ENCODE data around the gene SETX. TPM values are rescaled to one million over a fixed set of nuclear protein-coding genes. Genes with fewer than 3 reads are reported as not detected.
A peak's percentile ranks its signal among the peaks of the same experiment; 100 is the strongest.

Gene SETX
- total and polyA plus RNA-seq, 2 of the 13 experiments (the other 11 are each of a cell fraction or from before 2014, with no cell fraction given): 13.2 to 39.0 TPM

DNA sequence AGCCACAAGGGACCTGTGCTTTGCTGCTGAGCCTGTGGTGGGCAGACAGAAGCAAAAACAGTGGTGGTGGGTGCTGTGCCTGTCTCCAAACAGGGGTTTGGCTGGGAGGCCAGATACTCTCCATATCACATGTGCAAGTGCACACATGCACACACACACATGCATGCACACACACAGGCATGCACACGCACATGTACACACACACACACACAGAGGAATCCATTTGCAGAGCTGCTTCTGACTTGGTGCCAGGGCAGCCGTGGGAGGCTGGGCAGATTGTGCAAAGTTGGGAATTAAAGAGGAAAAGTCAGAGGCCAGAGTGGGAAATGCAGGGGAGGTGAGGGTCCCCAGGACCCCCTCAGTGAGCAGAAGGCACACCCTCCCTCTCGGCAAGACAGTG lies 121.6 kb downstream of the SETX start:
- H3K9me3 ChIP-seq (ENCODE audit: low read length): no peaks in the 10 kb centered on the region
- WGBS (ENCODE audit: low lambda C conversion rate): 0% methylated on average over 2 of the region's 3 CpGs
- in situ Hi-C loops (cut with HindIII; ENCODE audit: extremely low pct_ligation_motif_present, low pct_unique_long_range_greater_than_20kb) (loop anchor here (25.0 kb wide), 1 partner anchor 646 kb away; no protein-coding TSS in a partner anchor), intact Hi-C loops (cut with micrococcal nuclease; ENCODE audit: unreplicated experiment) (no loop called here)
- ATAC-seq (no peak), FAIRE-seq (no peak), DNase-seq (ENCODE audit: low spot score) (no peak)
- BruUV-seq (replicated peaks): no TSS peak
- H3K9ac ChIP-seq (ENCODE audit: insufficient read depth, low read depth, low read length): no peak overlapping the region
- no peaks in the 10 kb centered on the region for H3K79me2 ChIP-seq (ENCODE audit: insufficient read depth, low read length)
- TF ChIP-seq ZFP41 (CRISPR knock-in tag; IDR thresholded peaks at IDR 0.05; ENCODE audit: borderline replicate concordance): no peak
- TF ChIP-seq KAT7 (CRISPR knock-in tag; IDR thresholded peaks at IDR 0.05; ENCODE audit: borderline replicate concordance): no peak
- no peak for TF ChIP-seq NRL (CRISPR knock-in tag; IDR thresholded peaks at IDR 0.05; ENCODE audit: borderline replicate concordance)
- TF ChIP-seq, protein P1, sequence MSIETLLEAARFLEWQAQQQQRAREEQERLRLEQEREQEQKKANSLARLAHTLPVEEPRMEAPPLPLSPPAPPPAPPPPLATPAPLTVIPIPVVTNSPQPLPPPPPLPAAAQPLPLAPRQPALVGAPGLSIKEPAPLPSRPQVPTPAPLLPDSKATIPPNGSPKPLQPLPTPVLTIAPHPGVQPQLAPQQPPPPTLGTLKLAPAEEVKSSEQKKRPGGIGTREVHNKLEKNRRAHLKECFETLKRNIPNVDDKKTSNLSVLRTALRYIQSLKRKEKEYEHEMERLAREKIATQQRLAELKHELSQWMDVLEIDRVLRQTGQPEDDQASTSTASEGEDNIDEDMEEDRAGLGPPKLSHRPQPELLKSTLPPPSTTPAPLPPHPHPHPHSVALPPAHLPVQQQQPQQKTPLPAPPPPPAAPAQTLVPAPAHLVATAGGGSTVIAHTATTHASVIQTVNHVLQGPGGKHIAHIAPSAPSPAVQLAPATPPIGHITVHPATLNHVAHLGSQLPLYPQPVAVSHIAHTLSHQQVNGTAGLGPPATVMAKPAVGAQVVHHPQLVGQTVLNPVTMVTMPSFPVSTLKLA (IDR thresholded peaks at IDR 0.05): peak; percentile 74
- H3K27ac ChIP-seq (ENCODE audit: extremely low read length, insufficient read depth, low read length): no peak overlapping the region
- H2AFZ ChIP-seq (ENCODE audit: low read length): no peak overlapping the region
- no peaks in the 10 kb centered on the region for H3K4me1 ChIP-seq (ENCODE audit: insufficient read depth, low read length)
- H3K4me3 ChIP-seq (replicated peaks in 1 of 3; ENCODE audit: insufficient read depth in 1 of 3, low read depth in 2 of 3, low read length in 3 of 3): no peak overlapping the region
- H3K27me3 ChIP-seq (ENCODE audit: control insufficient read depth in 1 of 2, insufficient read depth in 2 of 2, low read length in 2 of 2): peaks cover 5 to 69% of the 10 kb centered on the region in 2 experiments; a peak in 3 of 5 replicates
- peaks cover 11% of the 10 kb centered on the region; the same call in 1 of the 2 replicates for H4K20me1 ChIP-seq (ENCODE audit: insufficient read depth, low read length)
- H3K36me3 ChIP-seq (replicated peaks in 1 of 2; ENCODE audit: control insufficient read depth in 1 of 2, insufficient read depth in 2 of 2, low read length in 2 of 2): no peaks in the 10 kb centered on the region
- CTCF ChIA-PET (ENCODE audit: low intra/inter-chr PET ratio, low total read pairs): no interaction called here
- H3K4me2 ChIP-seq (ENCODE audit: low read depth, low read length): no peak overlapping the region
- POLR2A ChIA-PET: no interaction called here

DNA sequence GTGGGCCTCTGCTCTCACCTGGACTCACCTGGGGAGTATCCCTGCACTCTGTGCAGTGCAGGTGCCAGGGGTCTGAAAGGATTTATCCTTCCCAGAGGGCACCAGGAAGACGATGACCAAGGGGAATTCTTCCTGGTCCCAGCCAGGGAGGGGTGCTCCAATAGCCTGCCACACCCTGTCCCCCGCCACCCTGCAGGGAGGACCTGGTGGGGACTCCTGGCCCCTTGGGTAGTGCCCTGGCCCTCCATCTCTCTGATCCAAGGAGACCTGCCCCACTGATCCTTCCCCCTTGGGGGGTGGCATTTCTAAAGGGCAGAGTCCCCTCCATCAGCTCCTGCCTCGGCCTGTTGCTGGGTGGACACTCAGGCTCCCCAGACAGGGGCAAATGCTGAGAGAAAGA lies 122.3 kb downstream of the SETX start:
- H3K27me3 ChIP-seq (ENCODE audit: control insufficient read depth in 1 of 2, insufficient read depth in 2 of 2, low read length in 2 of 2): peaks cover 5 to 74% of the 10 kb centered on the region in 2 experiments; a peak in 3 of 5 replicates
- TF ChIP-seq, protein P2, sequence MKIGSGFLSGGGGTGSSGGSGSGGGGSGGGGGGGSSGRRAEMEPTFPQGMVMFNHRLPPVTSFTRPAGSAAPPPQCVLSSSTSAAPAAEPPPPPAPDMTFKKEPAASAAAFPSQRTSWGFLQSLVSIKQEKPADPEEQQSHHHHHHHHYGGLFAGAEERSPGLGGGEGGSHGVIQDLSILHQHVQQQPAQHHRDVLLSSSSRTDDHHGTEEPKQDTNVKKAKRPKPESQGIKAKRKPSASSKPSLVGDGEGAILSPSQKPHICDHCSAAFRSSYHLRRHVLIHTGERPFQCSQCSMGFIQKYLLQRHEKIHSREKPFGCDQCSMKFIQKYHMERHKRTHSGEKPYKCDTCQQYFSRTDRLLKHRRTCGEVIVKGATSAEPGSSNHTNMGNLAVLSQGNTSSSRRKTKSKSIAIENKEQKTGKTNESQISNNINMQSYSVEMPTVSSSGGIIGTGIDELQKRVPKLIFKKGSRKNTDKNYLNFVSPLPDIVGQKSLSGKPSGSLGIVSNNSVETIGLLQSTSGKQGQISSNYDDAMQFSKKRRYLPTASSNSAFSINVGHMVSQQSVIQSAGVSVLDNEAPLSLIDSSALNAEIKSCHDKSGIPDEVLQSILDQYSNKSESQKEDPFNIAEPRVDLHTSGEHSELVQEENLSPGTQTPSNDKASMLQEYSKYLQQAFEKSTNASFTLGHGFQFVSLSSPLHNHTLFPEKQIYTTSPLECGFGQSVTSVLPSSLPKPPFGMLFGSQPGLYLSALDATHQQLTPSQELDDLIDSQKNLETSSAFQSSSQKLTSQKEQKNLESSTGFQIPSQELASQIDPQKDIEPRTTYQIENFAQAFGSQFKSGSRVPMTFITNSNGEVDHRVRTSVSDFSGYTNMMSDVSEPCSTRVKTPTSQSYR (CRISPR knock-in tag; IDR thresholded peaks at IDR 0.05; ENCODE audit: borderline replicate concordance): no peak
- no peak for TF ChIP-seq RBM22 (optimal IDR thresholded peaks at IDR 0.05; ENCODE audit: low read length)
- TF ChIP-seq, protein P3, sequence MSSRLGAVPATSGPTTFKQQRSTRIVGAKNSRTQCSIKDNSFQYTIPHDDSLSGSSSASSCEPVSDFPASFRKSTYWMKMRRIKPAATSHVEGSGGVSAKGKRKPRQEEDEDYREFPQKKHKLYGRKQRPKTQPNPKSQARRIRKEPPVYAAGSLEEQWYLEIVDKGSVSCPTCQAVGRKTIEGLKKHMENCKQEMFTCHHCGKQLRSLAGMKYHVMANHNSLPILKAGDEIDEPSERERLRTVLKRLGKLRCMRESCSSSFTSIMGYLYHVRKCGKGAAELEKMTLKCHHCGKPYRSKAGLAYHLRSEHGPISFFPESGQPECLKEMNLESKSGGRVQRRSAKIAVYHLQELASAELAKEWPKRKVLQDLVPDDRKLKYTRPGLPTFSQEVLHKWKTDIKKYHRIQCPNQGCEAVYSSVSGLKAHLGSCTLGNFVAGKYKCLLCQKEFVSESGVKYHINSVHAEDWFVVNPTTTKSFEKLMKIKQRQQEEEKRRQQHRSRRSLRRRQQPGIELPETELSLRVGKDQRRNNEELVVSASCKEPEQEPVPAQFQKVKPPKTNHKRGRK (CRISPR knock-in tag; IDR thresholded peaks at IDR 0.05): no peak
- no peak for TF ChIP-seq JDP2 (CRISPR knock-in tag; IDR thresholded peaks at IDR 0.05; ENCODE audit: borderline replicate concordance)
- no peak for TF ChIP-seq SNAPC2 (CRISPR knock-in tag; IDR thresholded peaks at IDR 0.05)
- TF ChIP-seq TCF12 (IDR thresholded peaks at IDR 0.05): no peak
- TF ChIP-seq TCF12 (CRISPR knock-in tag; IDR thresholded peaks at IDR 0.05): no peak
- TF ChIP-seq HCFC1 (IDR thresholded peaks at IDR 0.05; ENCODE audit: low read depth, low read length): no peak
- TF ChIP-seq ZNF550 (CRISPR knock-in tag; IDR thresholded peaks at IDR 0.05; ENCODE audit: borderline replicate concordance): no peak
- no peak for TF ChIP-seq RCOR2 (CRISPR knock-in tag; IDR thresholded peaks at IDR 0.05)

More for the DNA sequence above, 122.3 kb downstream of the SETX start:
- no peak for FAIRE-seq
- ChIA-PET POLR2A (no interaction called here), CTCF (ENCODE audit: low intra/inter-chr PET ratio, low total read pairs) (no interaction called here)
- Histone ChIP-seq H3K36me3 (replicated peaks in 1 of 2; ENCODE audit: control insufficient read depth in 1 of 2, insufficient read depth in 2 of 2, low read length in 2 of 2) (no peaks in the 10 kb centered on the region), H3K9ac (ENCODE audit: insufficient read depth, low read depth, low read length) (no peak overlapping the region), H3K79me2 (ENCODE audit: insufficient read depth, low read length) (no peaks in the 10 kb centered on the region), H3K9me3 (ENCODE audit: low read length) (no peaks in the 10 kb centered on the region), H2AFZ (ENCODE audit: low read length) (no peak overlapping the region), H3K4me1 (ENCODE audit: insufficient read depth, low read length) (no peaks in the 10 kb centered on the region), H3K4me3 (replicated peaks in 1 of 3; ENCODE audit: insufficient read depth in 1 of 3, low read depth in 2 of 3, low read length in 3 of 3) (no peak overlapping the region), H3K27ac (ENCODE audit: extremely low read length, insufficient read depth, low read length) (no peak overlapping the region), H3K4me2 (ENCODE audit: low read depth, low read length) (no peak overlapping the region), H4K20me1 (ENCODE audit: insufficient read depth, low read length) (peaks cover 11% of the 10 kb centered on the region; the same call in 1 of the 2 replicates)
- DNase-seq (ENCODE audit: low spot score): no peak
- no TSS peak for BruUV-seq (replicated peaks)
- in situ Hi-C loops (cut with HindIII; ENCODE audit: extremely low pct_ligation_motif_present, low pct_unique_long_range_greater_than_20kb): loop anchor here (25.0 kb wide), 1 partner anchor 645 kb away; no protein-coding TSS in a partner anchor
- ATAC-seq: no peak
- intact Hi-C loops (cut with micrococcal nuclease; ENCODE audit: unreplicated experiment): no loop called here
- no CpG with 5 or more reads among the region's 3 CpGs for WGBS (ENCODE audit: low lambda C conversion rate)
